CD4-positive, alpha-beta T cell (primary cell): Measurements from ENCODE around the gene SRM. TPM values are rescaled to one million over a fixed set of nuclear protein-coding genes. Genes with fewer than 3 reads are reported as not detected.
"Not testable (repeated sequence)": the region's sequence is repeated elsewhere in the genome, so short reads cannot be mapped to it uniquely, and the experiment has no call there.

Source experiments
- ATAC-seq: fragments of 200-7000 bp; cut with Tn5 transposase; one replicate; pipeline ENCODE4 v1.10.0; 2022; ENCODE audit warnings: mild to moderate bottlenecking; ENCODE audit not compliant: poor library complexity
- CTCF ChIA-PET: fragments of 350-600 bp; sonication (Branson Sonifier 250); formaldehyde crosslinking; loops from one replicate; lab custom pipeline; 2021; ENCODE audit warnings: antibody characterized with exemption, inconsistent platforms; lab: Charles Lee
- POLR2A ChIA-PET: fragments of 350-600 bp; sonication (Branson Sonifier 250); formaldehyde crosslinking; loops from one replicate; lab custom pipeline; 2021; ENCODE audit warnings: antibody characterized with exemption, inconsistent platforms; lab: Charles Lee
- DNase-seq, 14 experiments: peaks; one replicate each; pipeline ENCODE4 v3.0.0-alpha.2; 2013 to 2020; ENCODE audit warnings: mixed read lengths in 2 of 14
- H3K27ac ChIP-seq, 2 donors: one replicate each; pipeline versions ENCODE4 v1.5.1 to v1.7.0; 2013; ENCODE audit warnings: low read length in 2 of 2, low read depth in 1 of 2, mild to moderate bottlenecking in 1 of 2
- H3K27me3 ChIP-seq, 2 experiments: 1 replicate in 1 of 2; 2 replicates in 1 of 2; pipeline versions ENCODE4 v1.6.1 to v1.7.0; 2013; ENCODE audit warnings: low read length in 2 of 2, control low read depth in 1 of 2, mild to moderate bottlenecking in 1 of 2, moderate library complexity in 1 of 2; ENCODE audit not compliant: insufficient read depth in 2 of 2, control insufficient read depth in 1 of 2
- H3K36me3 ChIP-seq: one replicate; pipeline ENCODE4 v1.6.1; 2013; ENCODE audit warnings: low read length, control low read depth; ENCODE audit not compliant: insufficient read depth
- H3K4me1 ChIP-seq: one replicate; pipeline ENCODE4 v1.6.1; 2013; ENCODE audit warnings: low read length, control low read depth; ENCODE audit not compliant: insufficient read depth
- H3K4me3 ChIP-seq: one replicate; pipeline ENCODE4 v1.5.1; 2013; ENCODE audit warnings: mild to moderate bottlenecking, low read length, moderate library complexity
- H3K9me3 ChIP-seq, 2 experiments: 1 replicate in 1 of 2; 2 replicates in 1 of 2; pipeline versions ENCODE4 v1.6.1 to v1.7.0; 2013; ENCODE audit warnings: low read length in 2 of 2, mild to moderate bottlenecking in 2 of 2, control low read depth in 1 of 2, moderate library complexity in 1 of 2; ENCODE audit not compliant: control insufficient read depth in 1 of 2, insufficient read depth in 1 of 2
- H3K27ac Mint-ChIP-seq: one replicate; pipeline ENCODE4 v1.8.0; 2020; ENCODE audit warnings: mixed read lengths
- H3K27me3 Mint-ChIP-seq: one replicate; pipeline ENCODE4 v1.8.0; 2021; ENCODE audit warnings: mixed read lengths
- H3K36me3 Mint-ChIP-seq: one replicate; pipeline ENCODE4 v1.8.0; 2021; ENCODE audit warnings: low read depth, mixed read lengths
- H3K4me1 Mint-ChIP-seq: one replicate; pipeline ENCODE4 v1.8.0; 2021; ENCODE audit warnings: low read depth, mixed read lengths
- H3K4me3 Mint-ChIP-seq: one replicate; pipeline ENCODE4 v1.8.0; 2020; ENCODE audit warnings: mild to moderate bottlenecking, mixed read lengths
- H3K9me3 Mint-ChIP-seq: one replicate; pipeline ENCODE4 v1.8.0; 2020; ENCODE audit warnings: mixed read lengths
- CTCF ChIP-seq: fragments of 200-600 bp; IDR thresholded peaks from one replicate; pipeline ENCODE4 v1.8.0; 2022; ENCODE audit warnings: antibody characterized with exemption, mild to moderate bottlenecking
- intact Hi-C, 2 experiments: fragments of 100-400 bp; cut with DNase I in 1 of 2; cut with micrococcal nuclease in 1 of 2; formaldehyde crosslinking; loops; one replicate each; pipeline versions ENCODE4 v1.15.1 to v1.9.0; 2023 to 2025; cut with DNase I, micrococcal nuclease
- total RNA-seq, 174 experiments: library from RNA in 2 of 174; stranded (reverse) in 2 of 174; gene quantifications; one replicate each; pipeline ENCODE4 v1.2.3 and lab custom pipeline; 2021 to 2026

The SRM gene
- total RNA-seq, 2 experiments from 2014 or later, result 21.2 to 24.8 TPM

GRCh38 chr1:11023201-11023600 is 36.6 kb downstream of the SRM start:
- no peaks in the 10 kb centered on the region for H3K9me3 ChIP-seq
- peaks cover 85% of the 10 kb centered on the region for H3K36me3 ChIP-seq
- Mint-ChIP-seq H3K27me3 (no peaks in the 10 kb centered on the region), H3K9me3 (no peaks in the 10 kb centered on the region), H3K4me3 (no peak overlapping the region), H3K36me3 (peaks cover 96% of the 10 kb centered on the region), H3K4me1 (peaks cover 44% of the 10 kb centered on the region), H3K27ac (no peak overlapping the region)
- H3K27me3 ChIP-seq, result no peaks in the 10 kb centered on the region
- ATAC-seq (no peak), DNase-seq (no peak)
- peaks cover under 1% of the 10 kb centered on the region for H3K4me1 ChIP-seq
- no peak overlapping the region for H3K4me3 ChIP-seq
- TF ChIP-seq CTCF, result no peak
- POLR2A ChIA-PET, result no interaction called here
- no peak overlapping the region for H3K27ac ChIP-seq
- CTCF ChIA-PET, result no interaction called here
- intact Hi-C loops, result no loop called here

- peaks cover 90% of the 10 kb centered on the region for H3K36me3 ChIP-seq
- POLR2A ChIA-PET, result no interaction called here
- peaks cover 39% of the 10 kb centered on the region for H3K4me1 Mint-ChIP-seq
- H3K27me3 Mint-ChIP-seq, result no peaks in the 10 kb centered on the region
- no peaks in the 10 kb centered on the region for H3K27me3 ChIP-seq
- H3K27ac ChIP-seq, result no peak overlapping the region
- no peak overlapping the region for H3K27ac Mint-ChIP-seq
- H3K4me3 Mint-ChIP-seq, result peak overlapping the region; percentile 4
- intact Hi-C loops, result loop anchor here in 1 of 2 experiments (10.0 kb wide), 1 partner anchor 985 kb away; the partner anchor contains the start of gene UBE4B
- no peak overlapping the region for H3K4me3 ChIP-seq
- DNase-seq (no peak), ATAC-seq (no peak)
- H3K36me3 Mint-ChIP-seq, result peaks cover 95% of the 10 kb centered on the region
- no peaks in the 10 kb centered on the region for H3K9me3 ChIP-seq
- no peak for TF ChIP-seq CTCF
- CTCF ChIA-PET, result no interaction called here
- H3K4me1 ChIP-seq, result peaks cover 21% of the 10 kb centered on the region
- no peaks in the 10 kb centered on the region for H3K9me3 Mint-ChIP-seq
Measured at GRCh38 chr1:11019971-11020370, 39.8 kb downstream of the SRM start.

- H3K27ac Mint-ChIP-seq, H3K4me3 Mint-ChIP-seq, ATAC-seq, H3K27me3 Mint-ChIP-seq, H3K27me3 ChIP-seq, DNase-seq, H3K27ac ChIP-seq, H3K9me3 Mint-ChIP-seq, H3K4me3 ChIP-seq, POLR2A ChIA-PET, CTCF ChIA-PET, H3K9me3 ChIP-seq: not testable (repeated sequence)
- Mint-ChIP-seq H3K4me1 (peaks cover 46% of the 10 kb centered on the region), H3K36me3 (peaks cover 95% of the 10 kb centered on the region)
- intact Hi-C loops, result loop anchor here in 1 of 2 experiments (10.0 kb wide), 1 partner anchor 985 kb away; the partner anchor contains the start of gene UBE4B
- peaks cover 90% of the 10 kb centered on the region for H3K36me3 ChIP-seq
- H3K4me1 ChIP-seq, result peaks cover 27% of the 10 kb centered on the region
Measured at GRCh38 chr1:11019358-11019757, 40.5 kb downstream of the SRM start.

- CTCF ChIA-PET, result interaction anchor here (0.6 to 1.7 kb wide), 4 partner anchors 25 to 1781 kb away, joined by 3 to 9 read pairs (median 4); partner anchors contain the start of gene CENPS
- H3K27me3 Mint-ChIP-seq, result no peaks in the 10 kb centered on the region
- ATAC-seq, result peak; percentile 0
Measured at GRCh38 chr1:11013160-11013531, 46.7 kb downstream of the SRM start.

More at GRCh38 chr1:11013160-11013531, 46.7 kb downstream of the SRM start:
- Histone ChIP-seq H3K9me3 (no peaks in the 10 kb centered on the region), H3K4me3 (peak overlapping the region; percentile 85), H3K4me1 (peaks cover 46% of the 10 kb centered on the region), H3K36me3 (peaks cover 46% of the 10 kb centered on the region), H3K27me3 (no peaks in the 10 kb centered on the region), H3K27ac (peak overlapping the region; percentile 91 to 99)
- H3K9me3 Mint-ChIP-seq, result no peaks in the 10 kb centered on the region
- intact Hi-C loops, result loop anchor here in 1 of 2 experiments (2.0 to 10.0 kb wide), 6 partner anchors 48 to 978 kb away; partner anchors contain the start of genes EXOSC10, MTOR, SRM and UBE4B
- peaks cover 34% of the 10 kb centered on the region for H3K4me1 Mint-ChIP-seq
- no peak for TF ChIP-seq CTCF
- POLR2A ChIA-PET, result interaction anchor here (0.6 to 2.2 kb wide), 10 partner anchors 18 to 896 kb away, joined by 3 to 26 read pairs (median 5); partner anchors contain the start of genes EXOSC10, FBXO2, FBXO44 and SRM
- H3K4me3 Mint-ChIP-seq, result peak overlapping the region; percentile 94
- peaks cover 52% of the 10 kb centered on the region for H3K36me3 Mint-ChIP-seq
- DNase-seq, result no peak
- H3K27ac Mint-ChIP-seq, result peak overlapping the region; percentile 98
